Measurements from ENCODE around the gene RRP1. TPM values are rescaled to one million over a fixed set of nuclear protein-coding genes. Genes with fewer than 3 reads are reported as not detected.
"Not testable (repeated sequence)": the region's sequence is repeated elsewhere in the genome, so short reads cannot be mapped to it uniquely, and the experiment has no call there.

Gene RRP1
- polyA plus RNA-seq, 3 donors, result 2.7 to 5.7 (median 4.6) TPM

DNA sequence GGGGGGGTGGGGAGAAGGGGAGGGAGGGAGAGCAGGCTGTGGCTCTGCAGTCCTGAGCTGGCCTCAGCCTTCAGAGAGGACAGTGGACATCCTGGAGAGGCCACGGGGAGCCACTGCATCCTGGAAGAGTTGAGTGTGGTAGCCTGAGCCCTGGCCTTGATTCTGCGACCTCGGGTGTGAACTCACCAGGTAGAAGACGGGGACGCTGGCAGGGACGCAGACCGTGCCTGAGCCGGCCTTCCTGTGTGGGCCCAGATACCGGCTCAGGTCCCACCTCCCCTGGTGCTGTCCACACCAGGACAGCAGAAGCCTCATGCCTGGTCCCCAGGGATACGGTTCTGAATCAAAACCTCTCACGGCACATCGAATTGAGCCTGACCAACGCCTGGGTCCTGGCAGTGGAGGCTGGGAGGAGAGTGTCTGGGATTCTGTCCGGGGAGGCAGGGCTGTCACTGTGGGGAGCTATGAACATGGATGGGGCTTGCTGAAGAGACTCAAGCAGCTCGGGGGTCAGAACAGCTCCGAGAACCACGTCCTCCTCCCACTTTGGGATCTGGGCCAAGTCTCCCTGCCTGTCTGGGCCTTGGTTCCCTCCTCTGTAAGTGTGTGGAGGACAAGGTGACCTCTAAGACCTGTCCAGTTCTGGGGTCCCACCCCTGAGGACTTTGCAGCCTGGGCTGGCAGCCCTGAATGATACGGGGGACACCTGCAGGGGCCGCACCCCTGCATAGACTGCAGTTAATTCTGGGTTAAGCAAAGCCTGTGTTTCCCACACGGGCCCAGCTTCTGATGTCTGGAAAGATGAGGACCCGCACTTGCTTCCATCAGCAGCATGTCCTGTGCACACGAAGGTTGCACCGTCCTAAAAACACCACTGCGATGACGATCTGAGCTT lies 30.4 kb downstream of the RRP1 start:
- Histone ChIP-seq H3K4me3 (replicated peaks in 1 of 3; ENCODE audit: low read depth in 2 of 3, low read length in 3 of 3) (peak overlapping the region in 1 of 3 experiments; percentile 20), H2AFZ (ENCODE audit: insufficient read depth, low read depth, low read length, poor library complexity, severe bottlenecking) (no peak overlapping the region), H3K9ac (ENCODE audit: insufficient read depth, low read length, poor library complexity, severe bottlenecking) (no peak overlapping the region), H4K20me1 (ENCODE audit: insufficient read depth, low read length) (no peaks in the 10 kb centered on the region), H3K27me3 (ENCODE audit: control insufficient read depth in 2 of 2, insufficient read depth in 2 of 2, low read length in 2 of 2) (no peaks in the 10 kb centered on the region), H3K9me3 (replicated peaks in 1 of 2; ENCODE audit: control insufficient read depth in 1 of 2, insufficient read depth in 1 of 2, low read length in 2 of 2) (peaks cover 0 to 5% of the 10 kb centered on the region in 2 donors), H3K4me2 (replicated peaks; ENCODE audit: extremely low read depth, low read length, poor library complexity, severe bottlenecking) (peak overlapping the region; percentile 65), H3K79me2 (ENCODE audit: insufficient read depth, low read length) (no peaks in the 10 kb centered on the region), H3K36me3 (replicated peaks in 1 of 2; ENCODE audit: control insufficient read depth in 1 of 2, insufficient read depth in 2 of 2, low read length in 2 of 2) (no peaks in the 10 kb centered on the region), H3K4me1 (ENCODE audit: control insufficient read depth in 1 of 2, insufficient read depth in 2 of 2, low read length in 2 of 2) (peaks cover 63 to 73% of the 10 kb centered on the region in 2 donors), H3K27ac (ENCODE audit: low read depth in 1 of 2, low read length in 2 of 2) (peak overlapping the region; percentile 84 to 85)
- DNase-seq, result no peak
- Mint-ChIP-seq H3K4me3 (no peak overlapping the region), H3K27ac (peak overlapping the region; percentile 63 to 95 (median 90)), H3K36me3 (no peaks in the 10 kb centered on the region), H3K9me3 (peaks cover 0 to 9% (median 5%) of the 10 kb centered on the region in 7 donors), H3K27me3 (ENCODE audit: low read depth in 3 of 3) (peaks cover 0 to 6% (median 0%) of the 10 kb centered on the region in 3 donors), H3K4me1 (peaks cover 63% of the 10 kb centered on the region)
- intact Hi-C loops (cut with micrococcal nuclease), result loop anchor here in 1 of 2 donors (10.0 kb wide), 1 partner anchor 115 kb away; no protein-coding TSS in a partner anchor
- WGBS (ENCODE audit: insufficient coverage), result 95% methylated on average over 22 of the region's 25 CpGs
- TF ChIP-seq, protein P1, sequence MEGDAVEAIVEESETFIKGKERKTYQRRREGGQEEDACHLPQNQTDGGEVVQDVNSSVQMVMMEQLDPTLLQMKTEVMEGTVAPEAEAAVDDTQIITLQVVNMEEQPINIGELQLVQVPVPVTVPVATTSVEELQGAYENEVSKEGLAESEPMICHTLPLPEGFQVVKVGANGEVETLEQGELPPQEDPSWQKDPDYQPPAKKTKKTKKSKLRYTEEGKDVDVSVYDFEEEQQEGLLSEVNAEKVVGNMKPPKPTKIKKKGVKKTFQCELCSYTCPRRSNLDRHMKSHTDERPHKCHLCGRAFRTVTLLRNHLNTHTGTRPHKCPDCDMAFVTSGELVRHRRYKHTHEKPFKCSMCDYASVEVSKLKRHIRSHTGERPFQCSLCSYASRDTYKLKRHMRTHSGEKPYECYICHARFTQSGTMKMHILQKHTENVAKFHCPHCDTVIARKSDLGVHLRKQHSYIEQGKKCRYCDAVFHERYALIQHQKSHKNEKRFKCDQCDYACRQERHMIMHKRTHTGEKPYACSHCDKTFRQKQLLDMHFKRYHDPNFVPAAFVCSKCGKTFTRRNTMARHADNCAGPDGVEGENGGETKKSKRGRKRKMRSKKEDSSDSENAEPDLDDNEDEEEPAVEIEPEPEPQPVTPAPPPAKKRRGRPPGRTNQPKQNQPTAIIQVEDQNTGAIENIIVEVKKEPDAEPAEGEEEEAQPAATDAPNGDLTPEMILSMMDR (IDR thresholded peaks at IDR 0.05), result no peak

DNA sequence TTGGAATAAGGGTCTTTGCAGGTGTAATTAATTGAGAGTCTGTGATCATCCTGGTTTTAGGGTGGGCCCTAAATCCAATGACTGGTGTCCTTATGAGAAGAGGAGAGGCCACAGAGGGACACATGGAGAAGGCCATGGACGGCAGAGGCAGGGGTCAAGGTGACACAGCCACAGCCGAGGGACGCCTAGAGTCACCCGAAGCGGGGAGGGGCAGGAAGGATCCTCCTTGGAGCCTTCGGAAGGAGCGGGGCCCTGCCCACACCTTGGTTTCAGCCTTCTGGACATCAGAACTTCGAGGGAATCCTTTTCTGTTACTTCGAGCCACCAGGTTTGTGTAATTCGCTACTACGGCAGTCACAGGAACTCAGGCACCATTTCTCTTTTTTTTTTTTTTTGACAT lies 31.1 kb downstream of the RRP1 start:
- Histone ChIP-seq H3K79me2 (ENCODE audit: insufficient read depth, low read length) (no peaks in the 10 kb centered on the region), H3K9ac (ENCODE audit: insufficient read depth, low read length, poor library complexity, severe bottlenecking) (no peak overlapping the region), H3K9me3 (replicated peaks in 1 of 2; ENCODE audit: control insufficient read depth in 1 of 2, insufficient read depth in 1 of 2, low read length in 2 of 2) (peaks cover 0 to 5% of the 10 kb centered on the region in 2 donors), H3K27me3 (ENCODE audit: control insufficient read depth in 2 of 2, insufficient read depth in 2 of 2, low read length in 2 of 2) (no peaks in the 10 kb centered on the region), H3K36me3 (replicated peaks in 1 of 2; ENCODE audit: control insufficient read depth in 1 of 2, insufficient read depth in 2 of 2, low read length in 2 of 2) (no peaks in the 10 kb centered on the region), H4K20me1 (ENCODE audit: insufficient read depth, low read length) (no peaks in the 10 kb centered on the region), H3K27ac (ENCODE audit: low read depth in 1 of 2, low read length in 2 of 2) (peak overlapping the region; percentile 84 to 85), H3K4me2 (replicated peaks; ENCODE audit: extremely low read depth, low read length, poor library complexity, severe bottlenecking) (no peak overlapping the region), H3K4me1 (ENCODE audit: control insufficient read depth in 1 of 2, insufficient read depth in 2 of 2, low read length in 2 of 2) (peaks cover 64 to 72% of the 10 kb centered on the region in 2 donors), H3K4me3 (replicated peaks in 1 of 3; ENCODE audit: low read depth in 2 of 3, low read length in 3 of 3) (peak overlapping the region in 1 of 3 experiments; percentile 20), H2AFZ (ENCODE audit: insufficient read depth, low read depth, low read length, poor library complexity, severe bottlenecking) (peak overlapping the region; percentile 30)
- H3K36me3 Mint-ChIP-seq, result no peaks in the 10 kb centered on the region
- TF ChIP-seq, protein P1 (IDR thresholded peaks at IDR 0.05), result no peak
- H3K27me3 Mint-ChIP-seq (ENCODE audit: low read depth in 3 of 3), result peaks cover 0 to 6% (median 2%) of the 10 kb centered on the region in 3 donors
- H3K4me1 Mint-ChIP-seq, result peaks cover 63% of the 10 kb centered on the region
- H3K9me3 Mint-ChIP-seq, result peaks cover 0 to 9% (median 5%) of the 10 kb centered on the region in 7 donors
- H3K4me3 Mint-ChIP-seq, result no peak overlapping the region
- 83% methylated on average over 11 of the region's 11 CpGs for WGBS (ENCODE audit: insufficient coverage)
- intact Hi-C loops (cut with micrococcal nuclease), result no loop called here
- H3K27ac Mint-ChIP-seq, result peak overlapping the region in 3 of 7 donors; percentile 20 to 95 (median 91)
- DNase-seq, result no peak

DNA sequence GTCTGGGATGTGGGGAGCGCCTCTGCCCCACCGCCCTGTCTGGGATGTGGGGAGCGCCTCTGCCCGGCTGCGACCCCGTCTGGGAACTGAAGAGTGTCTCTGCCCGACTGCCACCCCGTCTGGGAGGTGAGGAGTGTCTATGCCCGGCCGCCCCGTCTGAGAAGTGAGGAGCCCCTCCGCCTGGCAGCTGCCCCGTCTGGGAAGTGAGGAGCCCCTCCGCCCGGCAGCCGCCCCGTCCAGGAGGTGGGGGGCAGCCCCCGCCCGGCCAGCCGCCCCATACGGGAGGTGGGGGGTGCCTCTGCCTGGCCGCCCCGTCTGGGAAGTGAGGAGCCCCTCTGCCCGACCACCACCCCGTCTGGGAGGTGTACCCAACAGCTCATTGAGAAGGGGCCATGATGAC lies 32.8 kb downstream of the RRP1 start:
- H3K36me3 Mint-ChIP-seq; H3K9ac ChIP-seq (ENCODE audit: insufficient read depth, low read length, poor library complexity, severe bottlenecking); H3K27ac Mint-ChIP-seq; H3K9me3 Mint-ChIP-seq; DNase-seq; H3K79me2 ChIP-seq (ENCODE audit: insufficient read depth, low read length); H2AFZ ChIP-seq (ENCODE audit: insufficient read depth, low read depth, low read length, poor library complexity, severe bottlenecking); H3K27me3 ChIP-seq (ENCODE audit: control insufficient read depth in 2 of 2, insufficient read depth in 2 of 2, low read length in 2 of 2); H3K27ac ChIP-seq (ENCODE audit: low read depth in 1 of 2, low read length in 2 of 2); H4K20me1 ChIP-seq (ENCODE audit: insufficient read depth, low read length); intact Hi-C loops (cut with micrococcal nuclease); H3K4me3 Mint-ChIP-seq; H3K9me3 ChIP-seq (replicated peaks in 1 of 2; ENCODE audit: control insufficient read depth in 1 of 2, insufficient read depth in 1 of 2, low read length in 2 of 2); H3K36me3 ChIP-seq (replicated peaks in 1 of 2; ENCODE audit: control insufficient read depth in 1 of 2, insufficient read depth in 2 of 2, low read length in 2 of 2); H3K27me3 Mint-ChIP-seq (ENCODE audit: low read depth in 3 of 3); H3K4me3 ChIP-seq (replicated peaks in 1 of 3; ENCODE audit: low read depth in 2 of 3, low read length in 3 of 3); H3K4me2 ChIP-seq (replicated peaks; ENCODE audit: extremely low read depth, low read length, poor library complexity, severe bottlenecking): not testable (repeated sequence)
- WGBS (ENCODE audit: insufficient coverage), result 95% methylated on average over 18 of the region's 25 CpGs
- H3K4me1 Mint-ChIP-seq, result peaks cover 55% of the 10 kb centered on the region
- peaks cover 52 to 64% of the 10 kb centered on the region in 2 donors for H3K4me1 ChIP-seq (ENCODE audit: control insufficient read depth in 1 of 2, insufficient read depth in 2 of 2, low read length in 2 of 2)

Measured in CD14-positive monocyte (primary cell).